Kidney (tissue), 14 donors: ENCODE measurements around the gene ZPLD1. TPM values are rescaled to one million over a fixed set of nuclear protein-coding genes. Genes with fewer than 3 reads are reported as not detected.

Experiments used
- DNase-seq, 5 donors: peaks; one replicate each; pipeline ENCODE4 v3.0.0-alpha.2; 2013 to 2020
- FAIRE-seq: peaks from 2 replicates; lab custom pipeline; 2012; peaks lifted over from hg19 to GRCh38; lab: Jason Lieb, UNC
- H3K27ac ChIP-seq, 2 donors: one replicate each; pipeline ENCODE4 v1.7.0; 2013; ENCODE audit warnings: low read depth in 2 of 2, low read length in 2 of 2, inconsistent platforms in 1 of 2
- H3K27me3 ChIP-seq: one replicate; pipeline ENCODE4 v1.7.1; 2013; ENCODE audit warnings: low read length, inconsistent platforms; ENCODE audit not compliant: control insufficient read depth, insufficient read depth
- H3K36me3 ChIP-seq, 3 donors: one replicate each; pipeline versions ENCODE4 v1.7.0 to v1.7.1; 2013; ENCODE audit warnings: low read length in 3 of 3, control low read depth in 1 of 3, inconsistent platforms in 1 of 3; ENCODE audit not compliant: insufficient read depth in 3 of 3, control insufficient read depth in 2 of 3
- H3K4me1 ChIP-seq, 3 donors: one replicate each; pipeline versions ENCODE4 v1.7.0 to v1.7.1; 2013; ENCODE audit warnings: low read length in 3 of 3, inconsistent platforms in 1 of 3, low read depth in 1 of 3; ENCODE audit not compliant: control insufficient read depth in 2 of 3, insufficient read depth in 2 of 3
- H3K4me3 ChIP-seq, 3 donors: one replicate each; pipeline versions ENCODE4 v1.7.0 to v1.8.1; 2013; ENCODE audit warnings: low read length in 3 of 3, control low read depth in 1 of 3, inconsistent platforms in 1 of 3
- H3K9ac ChIP-seq, 3 donors: one replicate each; pipeline versions ENCODE4 v1.7.0 to v1.7.1; 2013; ENCODE audit warnings: low read length in 3 of 3, control low read depth in 1 of 3, inconsistent platforms in 1 of 3
- H3K9me3 ChIP-seq, 3 donors: one replicate each; pipeline versions ENCODE4 v1.7.0 to v1.7.1; 2013; ENCODE audit warnings: low read length in 3 of 3, control low read depth in 1 of 3, inconsistent platforms in 1 of 3; ENCODE audit not compliant: control insufficient read depth in 2 of 3, insufficient read depth in 1 of 3
- CTCF ChIP-seq: IDR thresholded peaks from 3 replicates; pipeline ENCODE4 v1.5.1; 2012; ENCODE audit warnings: mild to moderate bottlenecking, moderate library complexity, borderline replicate concordance; ENCODE audit not compliant: insufficient read depth; ENCODE audit errors: extremely low read depth
- intact Hi-C: fragments of 100-400 bp; cut with DNase I; formaldehyde crosslinking; loops from one replicate; pipeline ENCODE4 v1.11.1; 2022
- polyA plus RNA-seq: library from polyadenylated mRNA; stranded (reverse); fragments of 350-450 nt; fragmentation: Illumina TruSeq; extraction: RNeasy Lipid Tissue Mini Kit (QIAGEN cat#74804); gene quantifications from one replicate; pipeline ENCODE4 v1.2.3, GENCODE V29; 2014; ENCODE audit warnings: low read depth, low replicate concordance; ENCODE audit not compliant: insufficient read depth
- total RNA-seq: library from RNA; stranded (reverse); fragmentation: NEBNext Ultra II Directional; extraction: Animal tissue kit (Norgen Biotek cat#: 25700); gene quantifications from one replicate; pipeline ENCODE4 v1.2.1, GENCODE V29; 2021
- donor health status: control.
- donor health status: control.
- donor health status: control.
- donor health status: control.
- donor health status: control.
- donor health status: DM: yes; HTN: yes; CAD: no.
- donor health status: Normal renal cell carcinoma (clear cell type).

The ZPLD1 gene
- total and polyA plus RNA-seq, 2 donors from 2014 or later: 1.2 TPM; not detected in 1

GRCh38 chr3:102451543-102451942, 16.7 kb downstream of the ZPLD1 start:
- Histone ChIP-seq H3K27ac (no peak overlapping the region), H3K9ac (no peak overlapping the region), H3K36me3 (no peaks in the 10 kb centered on the region), H3K9me3 (no peaks in the 10 kb centered on the region), H3K4me1 (no peaks in the 10 kb centered on the region), H3K4me3 (no peak overlapping the region), H3K27me3 (no peaks in the 10 kb centered on the region)
- FAIRE-seq (no peak), DNase-seq (no peak)
- intact Hi-C loops: no loop called here
- no peak for TF ChIP-seq CTCF

GRCh38 chr3:102454181-102454580, 19.4 kb downstream of the ZPLD1 start:
- DNase-seq (no peak), FAIRE-seq (no peak)
- H3K4me3 ChIP-seq: no peak overlapping the region
- no peak for TF ChIP-seq CTCF
- no peak overlapping the region for H3K9ac ChIP-seq
- no peaks in the 10 kb centered on the region for H3K27me3 ChIP-seq
- H3K27ac ChIP-seq: no peak overlapping the region
- no peaks in the 10 kb centered on the region for H3K4me1 ChIP-seq
- no peaks in the 10 kb centered on the region for H3K36me3 ChIP-seq
- H3K9me3 ChIP-seq: no peaks in the 10 kb centered on the region
- intact Hi-C loops: no loop called here

- FAIRE-seq (no peak), DNase-seq (no peak)
- Histone ChIP-seq H3K27me3 (no peaks in the 10 kb centered on the region), H3K4me1 (no peaks in the 10 kb centered on the region), H3K27ac (no peak overlapping the region), H3K9me3 (no peaks in the 10 kb centered on the region), H3K4me3 (no peak overlapping the region), H3K36me3 (no peaks in the 10 kb centered on the region), H3K9ac (no peak overlapping the region)
- no peak for TF ChIP-seq CTCF
- intact Hi-C loops: no loop called here
Observed at GRCh38 chr3:102457644-102458043, 22.8 kb downstream of the ZPLD1 start.

GRCh38 chr3:102460579-102460978, 25.8 kb downstream of the ZPLD1 start:
- Histone ChIP-seq H3K9ac (no peak overlapping the region), H3K4me3 (no peak overlapping the region), H3K27me3 (no peaks in the 10 kb centered on the region), H3K9me3 (no peaks in the 10 kb centered on the region), H3K36me3 (no peaks in the 10 kb centered on the region), H3K4me1 (no peaks in the 10 kb centered on the region), H3K27ac (no peak overlapping the region)
- no peak for FAIRE-seq
- TF ChIP-seq CTCF: no peak
- DNase-seq: no peak
- intact Hi-C loops: no loop called here
